ENCODE data around the gene FBXL3.

The FBXL3 gene

GRCh38 chr13:77026861-77027621 is at the start of gene FBXL3:
FBXL3 (minus strand) TSS chr13:77027159; CDS start chr13:77021860, 5,299 bp downstream.
- DNase-seq, result peak; percentile 93

GRCh38 chr13:77067519-77067918 is 40.6 kb upstream of the FBXL3 start:
- no peak for DNase-seq

- DNase-seq, result peak; percentile 50
Measured at GRCh38 chr13:77065461-77066147, 38.6 kb upstream of the FBXL3 start.

- DNase-seq, result no peak
Measured at GRCh38 chr13:77062097-77062496, 35.1 kb upstream of the FBXL3 start.

GRCh38 chr13:77061362-77061761 is 34.4 kb upstream of the FBXL3 start:
- DNase-seq, result no peak

GRCh38 chr13:77056886-77057285 is 29.9 kb upstream of the FBXL3 start:
- no peak for DNase-seq

GRCh38 chr13:77056382-77056781 is 29.4 kb upstream of the FBXL3 start:
- no peak for DNase-seq

- no peak for DNase-seq
Measured at GRCh38 chr13:77055158-77055557, 28.2 kb upstream of the FBXL3 start.

GRCh38 chr13:77053192-77053591 is 26.2 kb upstream of the FBXL3 start:
- no peak for DNase-seq

- DNase-seq, result peak; percentile 51
Measured at GRCh38 chr13:77048681-77049080, 21.7 kb upstream of the FBXL3 start.

GRCh38 chr13:77047649-77048343 is 20.8 kb upstream of the FBXL3 start:
- DNase-seq, result no peak

- peak; percentile 42 for DNase-seq
Measured at GRCh38 chr13:77042566-77043177, 15.7 kb upstream of the FBXL3 start.

GRCh38 chr13:77040835-77041234 is 13.9 kb upstream of the FBXL3 start:
- no peak for DNase-seq

GRCh38 chr13:77040076-77040475 is 13.1 kb upstream of the FBXL3 start:
- no peak for DNase-seq

GRCh38 chr13:77038907-77039480 is 12.0 kb upstream of the FBXL3 start:
- DNase-seq, result peak; percentile 15

- no peak for DNase-seq
Measured at GRCh38 chr13:77036279-77036678, 9.3 kb upstream of the FBXL3 start.

- no peak for DNase-seq
Measured at GRCh38 chr13:77034881-77035280, 7.9 kb upstream of the FBXL3 start.

- no peak for DNase-seq
Measured at GRCh38 chr13:77033717-77034302, 6.9 kb upstream of the FBXL3 start.

GRCh38 chr13:77031656-77032243 is 4.8 kb upstream of the FBXL3 start:
- DNase-seq, result no peak

- DNase-seq, result no peak
Measured at GRCh38 chr13:77029436-77029835, 2.5 kb upstream of the FBXL3 start.

GRCh38 chr13:77028202-77028601 is 1.2 kb upstream of the FBXL3 start:
- no peak for DNase-seq

- DNase-seq, result peak; percentile 93
Measured at GRCh38 chr13:77026255-77026860, 601 bp downstream of the FBXL3 start.

Measured in hematopoietic multipotent progenitor cell treated with erythropoietin and hydrocortisone succinate and interleukin-3 and kit ligand, for 4 days (in vitro differentiated cells).